NCI-H146 (cell line): Measurements from ENCODE around the gene AP5M1.
A peak's percentile ranks its signal among the peaks of the same experiment; 100 is the strongest.
"Not testable (repeated sequence)": the region's sequence is repeated elsewhere in the genome, so short reads cannot be mapped to it uniquely, and the experiment has no call there.

Experiments
- DNase-seq: peaks from one replicate; lab custom pipeline; 2025; lab: John Stamatoyannopoulos, UW

AP5M1 gene

GRCh38 chr14:57268161-57269069 lies at the start of gene AP5M1, which contains the start of gene EXOC5:
Gene AP5M1 (plus strand): TSS chr14:57268971. CDS start chr14:57269315, 344 bp downstream.
Gene EXOC5 (minus strand): TSS chr14:57268905. CDS start chr14:57268648, 257 bp downstream.
- peak; percentile 92 for DNase-seq

- DNase-seq = no peak
Measured at GRCh38 chr14:57221931-57222330, 46.8 kb upstream of the AP5M1 start.

GRCh38 chr14:57227083-57227482 lies 41.7 kb upstream of the AP5M1 start:
- no peak for DNase-seq

GRCh38 chr14:57228320-57228719 lies 40.5 kb upstream of the AP5M1 start:
- not testable (repeated sequence) for DNase-seq

GRCh38 chr14:57232006-57232405 lies 36.8 kb upstream of the AP5M1 start:
- no peak for DNase-seq

GRCh38 chr14:57240115-57240514 lies 28.7 kb upstream of the AP5M1 start:
- not testable (repeated sequence) for DNase-seq

- DNase-seq = no peak
Measured at GRCh38 chr14:57243320-57243719, 25.5 kb upstream of the AP5M1 start.

GRCh38 chr14:57244106-57244505 lies 24.7 kb upstream of the AP5M1 start:
- DNase-seq = no peak

- no peak for DNase-seq
Measured at GRCh38 chr14:57245941-57246340, 22.8 kb upstream of the AP5M1 start.

GRCh38 chr14:57246933-57247657 lies 21.7 kb upstream of the AP5M1 start:
- no peak for DNase-seq

- no peak for DNase-seq
Measured at GRCh38 chr14:57254884-57255283, 13.9 kb upstream of the AP5M1 start.

GRCh38 chr14:57258221-57258620 lies 10.6 kb upstream of the AP5M1 start:
- not testable (repeated sequence) for DNase-seq

GRCh38 chr14:57259672-57260071 lies 9.1 kb upstream of the AP5M1 start:
- DNase-seq = no peak

- no peak for DNase-seq
Measured at GRCh38 chr14:57261604-57262003, 7.2 kb upstream of the AP5M1 start.

GRCh38 chr14:57262117-57262516 lies 6.7 kb upstream of the AP5M1 start:
- DNase-seq = no peak

GRCh38 chr14:57266065-57266464 lies 2.7 kb upstream of the AP5M1 start:
- no peak for DNase-seq

- no peak for DNase-seq
Measured at GRCh38 chr14:57273236-57273635, 4.5 kb downstream of the AP5M1 start.

GRCh38 chr14:57274551-57274950 lies 5.8 kb downstream of the AP5M1 start:
- no peak for DNase-seq

GRCh38 chr14:57275023-57275664 lies 6.4 kb downstream of the AP5M1 start:
- no peak for DNase-seq

- no peak for DNase-seq
Measured at GRCh38 chr14:57277062-57277461, 8.3 kb downstream of the AP5M1 start.

- DNase-seq = no peak
Measured at GRCh38 chr14:57287745-57288144, 19.0 kb downstream of the AP5M1 start.

- DNase-seq = no peak
Measured at GRCh38 chr14:57290751-57291150, 22.0 kb downstream of the AP5M1 start.
